ENCODE measurements around the gene HIC1.
A peak's percentile ranks its signal among the peaks of the same experiment; 100 is the strongest.

Gene HIC1

DNA sequence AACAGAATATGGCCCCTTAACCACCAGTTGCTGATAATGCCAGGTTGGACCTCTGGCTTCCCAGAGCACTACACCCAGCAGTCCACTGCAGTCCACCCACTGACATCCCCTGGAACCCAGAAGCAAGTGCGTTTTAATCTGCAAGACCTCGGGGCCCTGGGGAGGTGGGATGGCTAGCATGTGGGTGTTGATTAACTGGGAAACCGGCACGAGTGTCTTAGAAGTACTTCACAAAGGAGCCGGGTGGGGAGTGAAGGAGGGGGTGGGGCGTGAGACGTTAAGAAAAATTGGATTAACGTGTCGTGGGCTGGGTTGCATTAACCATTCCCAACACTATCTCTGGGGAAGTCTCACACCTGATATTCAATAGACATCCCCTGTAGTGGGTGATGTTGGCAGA lies 6.1 kb upstream of the HIC1 start:
- no peak for DNase-seq

DNA sequence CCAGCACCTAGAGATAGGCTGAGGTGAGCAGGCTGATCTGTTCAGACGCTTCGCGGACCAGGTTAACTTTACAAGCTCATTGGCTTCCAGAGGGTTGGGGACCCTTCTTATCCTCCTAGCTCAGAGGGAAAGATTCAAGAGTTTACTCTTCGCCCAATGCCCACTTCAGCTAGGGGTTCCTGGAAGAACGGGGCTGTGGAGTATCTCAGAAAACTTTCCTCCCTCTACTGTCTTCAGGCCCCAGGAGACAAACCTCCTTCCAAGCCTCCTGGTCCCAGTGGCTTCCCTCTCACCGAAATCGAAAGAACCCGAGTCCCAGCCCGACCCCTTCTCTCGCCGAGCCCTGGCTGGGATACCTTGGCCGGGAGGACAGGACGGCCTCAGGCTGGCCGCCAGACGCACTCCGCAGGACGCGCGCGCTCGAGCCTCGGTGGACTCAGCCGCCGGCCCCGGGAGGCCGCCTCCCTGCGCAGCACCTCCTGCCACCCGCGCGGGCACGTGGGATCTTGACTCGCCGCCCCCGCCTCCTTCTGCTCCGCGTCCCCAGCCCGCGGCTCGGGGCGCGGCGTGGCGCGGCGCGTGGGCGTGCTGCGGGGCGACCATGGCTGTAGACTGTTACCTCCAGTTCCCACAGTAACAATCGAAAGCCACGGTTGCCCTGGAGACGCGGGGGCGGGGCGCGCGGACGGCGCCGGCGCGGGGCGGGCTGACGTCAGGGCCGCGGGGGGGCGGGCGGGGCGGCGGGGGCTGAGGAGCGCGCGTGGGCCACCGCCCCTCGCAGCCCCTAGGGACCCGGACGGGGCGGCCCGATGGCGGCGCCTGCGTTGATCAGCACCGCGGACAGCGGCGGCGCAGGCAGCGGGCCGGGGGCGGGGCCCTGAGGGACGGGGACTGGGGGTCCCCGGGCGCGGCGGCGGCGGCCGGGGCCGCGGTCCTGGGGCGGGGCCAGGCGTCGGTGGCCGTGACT lies 5.3 kb upstream of the HIC1 start:
- peak; percentile 13 for DNase-seq

DNA sequence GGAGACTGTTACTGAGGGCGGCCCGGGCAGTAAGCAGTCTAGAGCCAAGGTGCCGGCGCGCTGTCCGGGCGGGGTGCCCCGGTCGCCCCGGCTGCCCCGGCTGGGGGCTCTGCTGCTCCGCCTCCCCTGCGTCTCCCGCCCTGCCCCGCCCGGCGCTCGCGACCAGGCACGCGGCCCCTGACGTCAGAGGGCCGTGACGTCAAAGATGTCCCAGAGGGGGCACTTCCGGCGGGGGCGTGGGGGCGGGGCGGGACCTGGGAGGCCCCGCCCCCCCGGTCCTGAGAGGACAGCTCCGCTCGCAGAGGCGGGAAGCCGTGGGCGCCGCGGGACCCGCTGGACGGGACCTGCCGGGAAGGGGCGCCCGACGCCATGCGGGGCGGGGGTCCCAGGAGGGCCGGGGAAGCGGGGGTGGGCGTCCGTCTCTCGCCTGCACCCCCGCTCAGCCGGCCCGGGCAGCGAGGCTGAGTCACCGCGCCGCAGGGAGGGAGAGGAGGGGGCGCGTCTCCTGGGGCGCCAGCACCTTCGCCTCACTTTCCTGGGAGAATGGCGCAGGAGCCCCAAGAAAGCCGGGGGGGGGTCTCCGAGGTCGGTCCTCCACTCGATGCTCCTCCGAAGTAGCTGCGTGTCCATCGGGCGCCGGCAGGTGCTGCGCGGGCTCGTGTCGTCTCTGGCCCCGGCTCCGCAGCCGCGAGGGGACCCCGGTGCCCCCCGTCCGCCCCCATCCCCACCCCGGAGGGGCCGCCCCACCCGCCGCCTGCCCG lies 4.4 kb upstream of the HIC1 start:
- no peak for DNase-seq

DNA sequence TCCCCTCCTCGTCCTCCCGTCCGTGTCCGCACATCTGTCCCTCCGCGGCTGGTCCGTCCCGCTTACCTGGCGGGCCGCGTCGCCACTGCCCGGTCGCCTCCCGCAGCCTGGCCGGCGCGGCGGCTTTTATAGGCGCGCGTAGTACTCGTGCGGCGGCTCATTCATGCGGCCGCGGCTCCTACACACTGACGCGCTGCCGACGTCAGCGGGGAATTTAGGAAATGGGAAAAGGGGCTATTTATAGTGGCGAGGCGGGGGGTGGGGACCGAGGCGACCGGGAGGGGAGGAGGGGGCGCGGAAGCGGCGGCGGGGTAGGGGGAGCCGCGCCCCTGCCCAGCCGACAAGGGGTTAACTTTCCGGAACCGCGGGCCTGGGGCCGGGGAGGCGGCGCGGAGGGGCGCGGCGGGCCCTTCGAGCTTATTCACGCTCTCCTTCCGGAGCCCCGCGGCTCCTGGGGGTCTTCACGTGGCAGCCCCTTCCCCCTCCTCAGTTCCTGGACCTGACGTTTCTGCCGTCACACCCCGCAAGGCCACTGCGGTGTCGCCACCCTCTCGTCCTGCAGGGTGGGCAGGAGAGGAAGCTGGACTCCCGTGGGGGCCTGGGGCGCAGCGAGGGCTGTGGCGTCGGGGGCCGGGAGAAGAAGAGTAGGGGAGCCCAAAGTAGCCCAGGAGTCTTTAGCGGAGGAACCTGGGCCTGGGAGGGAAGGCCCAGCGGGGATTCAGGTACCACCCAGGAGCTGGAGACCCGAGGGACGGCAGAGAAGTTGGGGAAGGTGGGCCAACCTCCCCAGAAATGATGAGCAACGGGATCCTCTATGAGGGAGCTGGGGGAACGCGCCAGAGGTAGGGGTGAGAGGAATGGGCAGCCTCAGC lies 3.6 kb upstream of the HIC1 start:
- DNase-seq = no peak

DNA sequence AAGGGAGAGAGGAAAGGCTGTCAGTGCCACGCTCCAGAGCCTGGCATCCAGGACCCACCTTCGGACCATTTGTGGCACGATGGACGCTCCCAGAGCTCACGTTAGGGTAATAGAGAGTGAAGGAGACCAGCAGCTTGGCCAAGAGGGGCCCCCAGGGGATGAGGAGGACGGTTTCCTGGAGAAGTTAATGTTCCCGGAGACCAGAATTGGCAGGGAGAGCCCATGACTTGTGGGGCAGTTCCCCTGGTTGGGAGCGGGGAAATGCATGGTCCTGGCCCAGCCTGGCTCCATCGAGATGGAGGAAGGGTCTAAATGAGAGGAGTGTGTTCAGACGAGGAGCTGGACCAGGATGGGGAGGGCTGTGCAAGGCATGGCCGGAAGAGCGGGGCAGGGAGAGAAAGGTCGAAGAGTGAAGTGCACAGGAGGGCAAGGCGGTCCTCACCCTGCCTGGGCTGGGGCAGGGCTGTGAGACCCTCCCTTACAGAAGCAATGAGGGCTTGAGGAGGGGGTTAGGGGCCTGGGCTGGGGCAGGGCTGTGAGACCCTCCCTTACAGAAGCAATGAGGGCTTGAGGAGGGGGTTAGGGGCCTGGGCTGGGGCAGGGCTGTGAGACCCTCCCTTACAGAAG lies 2.9 kb upstream of the HIC1 start:
- no peak for DNase-seq

DNA sequence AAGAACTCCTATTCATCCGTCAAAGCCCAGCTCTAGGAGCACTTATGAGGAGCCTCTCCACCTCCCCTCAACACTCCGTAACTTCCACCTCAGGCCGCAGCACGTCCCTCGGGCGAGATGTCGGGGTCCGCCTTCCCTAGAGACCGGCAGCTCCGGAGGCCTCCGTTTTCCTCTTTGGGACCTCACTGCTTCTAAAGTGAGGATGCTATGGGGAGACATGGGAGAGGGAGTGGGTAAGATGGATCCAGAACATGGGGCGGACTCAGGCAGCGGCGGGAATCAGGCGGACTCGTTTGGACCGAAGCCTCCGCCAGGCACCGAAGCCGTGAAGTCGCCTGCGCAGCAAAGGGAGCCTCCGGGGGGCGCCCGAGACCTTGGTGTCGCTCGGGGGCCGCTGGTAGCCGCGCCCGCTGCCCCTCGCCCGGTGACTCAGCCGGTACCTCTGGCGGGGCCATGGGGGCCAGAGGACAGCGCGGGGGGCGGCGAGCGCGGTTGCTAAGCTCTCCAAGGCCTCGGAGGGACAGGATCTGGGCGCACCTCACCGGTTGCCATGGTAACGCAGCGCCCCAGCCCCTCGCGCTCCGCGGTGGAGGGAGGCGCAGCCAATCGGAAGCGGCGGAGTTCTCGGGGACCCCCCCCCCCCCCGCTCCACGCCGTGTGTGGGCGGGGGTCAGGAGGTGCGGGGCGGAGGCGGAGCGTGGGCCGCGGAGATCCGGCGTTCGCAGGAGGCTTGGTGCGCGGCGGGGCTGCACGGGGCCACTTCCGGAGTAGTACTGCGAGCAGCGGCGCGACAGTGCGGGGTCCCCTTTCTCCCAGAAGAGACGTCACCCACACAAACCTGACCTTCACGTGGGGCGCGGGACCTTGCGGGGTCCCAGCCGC lies 1.3 kb upstream of the HIC1 start:
- peak; percentile 4 for DNase-seq

DNA sequence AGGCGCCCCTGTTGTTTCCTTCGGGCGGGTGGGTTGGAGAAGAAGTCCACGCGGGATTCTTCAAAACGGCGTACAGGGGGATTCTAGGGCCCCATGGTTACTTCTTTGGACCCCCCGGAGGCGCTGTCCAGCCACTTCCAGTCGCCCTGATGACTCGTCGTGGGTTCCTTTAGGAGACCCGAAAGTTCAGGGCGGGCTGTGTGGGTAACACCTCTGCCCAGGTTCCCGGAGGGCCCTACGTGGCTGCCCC lies 716 bp upstream of the HIC1 start:
- no peak for DNase-seq

DNA sequence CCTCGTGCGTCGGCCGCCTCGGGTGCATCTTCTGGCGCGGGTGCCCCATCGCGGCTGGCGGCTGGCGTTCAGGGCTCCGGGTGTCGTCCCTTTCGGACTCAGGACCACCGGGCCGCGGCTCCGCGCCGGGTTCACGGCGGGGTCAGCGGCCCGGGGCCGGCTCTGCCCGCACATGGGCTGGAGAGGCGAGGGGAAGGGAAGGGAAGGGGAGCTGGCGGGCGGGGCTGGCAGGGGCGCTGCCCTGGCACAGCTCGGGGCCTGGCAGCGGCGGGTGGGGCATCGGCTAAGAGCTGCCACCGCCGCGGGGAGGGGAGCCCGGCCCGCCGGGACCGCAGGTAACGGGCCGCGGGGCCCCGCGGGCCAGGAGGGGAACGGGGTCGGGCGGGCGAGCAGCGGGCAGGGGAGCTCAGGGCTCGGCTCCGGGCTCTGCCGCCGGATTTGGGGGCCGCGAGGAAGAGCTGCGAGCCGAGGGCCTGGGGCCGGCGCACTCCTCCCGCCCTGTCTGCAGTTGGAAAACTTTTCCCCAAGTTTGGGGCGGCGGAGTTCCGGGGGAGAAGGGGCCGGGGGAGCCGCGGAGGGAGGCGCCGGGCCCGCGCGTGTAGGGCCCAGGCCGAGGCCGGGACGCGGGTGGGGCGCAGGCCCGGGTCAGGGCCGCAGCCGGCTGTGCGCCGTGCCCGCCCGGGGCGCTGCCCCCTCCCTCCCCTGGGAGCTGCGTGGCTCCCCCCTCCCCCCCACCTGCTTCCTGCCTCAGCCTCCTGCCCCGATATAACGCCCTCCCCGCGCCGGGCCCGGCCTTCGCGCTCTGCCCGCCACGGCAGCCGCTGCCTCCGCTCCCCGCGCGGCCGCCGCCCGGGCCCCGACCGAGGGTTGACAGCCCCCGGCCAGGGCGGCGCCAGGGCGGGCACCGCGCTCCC lies 646 bp downstream of the HIC1 start:
- no peak for DNase-seq

DNA sequence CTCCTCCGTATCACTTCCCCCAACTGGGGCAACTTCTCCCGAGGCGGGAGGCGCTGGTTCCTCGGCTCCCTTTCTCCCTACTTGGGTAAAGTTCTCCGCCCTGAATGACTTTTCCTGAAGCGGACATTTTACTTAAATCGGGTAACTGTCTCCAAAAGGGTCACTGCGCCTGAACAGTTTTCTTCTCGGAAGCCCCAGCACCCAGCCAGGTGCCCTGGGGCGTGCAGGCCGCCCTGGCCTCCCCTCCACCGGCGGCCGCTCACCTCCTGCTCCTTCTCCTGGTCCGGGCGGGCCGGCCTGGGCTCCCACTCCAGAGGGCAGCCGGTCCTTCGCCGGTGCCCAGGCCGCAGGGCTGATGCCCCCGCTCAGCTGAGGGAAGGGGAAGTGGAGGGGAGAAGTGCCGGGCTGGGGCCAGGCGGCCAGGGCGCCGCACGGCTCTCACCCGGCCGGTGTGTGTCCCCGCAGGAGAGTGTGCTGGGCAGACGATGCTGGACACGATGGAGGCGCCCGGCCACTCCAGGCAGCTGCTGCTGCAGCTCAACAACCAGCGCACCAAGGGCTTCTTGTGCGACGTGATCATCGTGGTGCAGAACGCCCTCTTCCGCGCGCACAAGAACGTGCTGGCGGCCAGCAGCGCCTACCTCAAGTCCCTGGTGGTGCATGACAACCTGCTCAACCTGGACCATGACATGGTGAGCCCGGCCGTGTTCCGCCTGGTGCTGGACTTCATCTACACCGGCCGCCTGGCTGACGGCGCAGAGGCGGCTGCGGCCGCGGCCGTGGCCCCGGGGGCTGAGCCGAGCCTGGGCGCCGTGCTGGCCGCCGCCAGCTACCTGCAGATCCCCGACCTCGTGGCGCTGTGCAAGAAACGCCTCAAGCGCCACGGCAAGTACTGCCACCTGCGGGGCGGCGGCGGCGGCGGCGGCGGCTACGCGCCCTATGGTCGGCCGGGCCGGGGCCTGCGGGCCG lies 1.6 kb downstream of the HIC1 start:
- no peak for DNase-seq

DNA sequence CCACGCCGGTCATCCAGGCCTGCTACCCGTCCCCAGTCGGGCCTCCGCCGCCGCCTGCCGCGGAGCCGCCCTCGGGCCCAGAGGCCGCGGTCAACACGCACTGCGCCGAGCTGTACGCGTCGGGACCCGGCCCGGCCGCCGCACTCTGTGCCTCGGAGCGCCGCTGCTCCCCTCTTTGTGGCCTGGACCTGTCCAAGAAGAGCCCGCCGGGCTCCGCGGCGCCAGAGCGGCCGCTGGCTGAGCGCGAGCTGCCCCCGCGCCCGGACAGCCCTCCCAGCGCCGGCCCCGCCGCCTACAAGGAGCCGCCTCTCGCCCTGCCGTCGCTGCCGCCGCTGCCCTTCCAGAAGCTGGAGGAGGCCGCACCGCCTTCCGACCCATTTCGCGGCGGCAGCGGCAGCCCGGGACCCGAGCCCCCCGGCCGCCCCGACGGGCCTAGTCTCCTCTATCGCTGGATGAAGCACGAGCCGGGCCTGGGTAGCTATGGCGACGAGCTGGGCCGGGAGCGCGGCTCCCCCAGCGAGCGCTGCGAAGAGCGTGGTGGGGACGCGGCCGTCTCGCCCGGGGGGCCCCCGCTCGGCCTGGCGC lies 2.4 kb downstream of the HIC1 start:
- DNase-seq = no peak

DNA sequence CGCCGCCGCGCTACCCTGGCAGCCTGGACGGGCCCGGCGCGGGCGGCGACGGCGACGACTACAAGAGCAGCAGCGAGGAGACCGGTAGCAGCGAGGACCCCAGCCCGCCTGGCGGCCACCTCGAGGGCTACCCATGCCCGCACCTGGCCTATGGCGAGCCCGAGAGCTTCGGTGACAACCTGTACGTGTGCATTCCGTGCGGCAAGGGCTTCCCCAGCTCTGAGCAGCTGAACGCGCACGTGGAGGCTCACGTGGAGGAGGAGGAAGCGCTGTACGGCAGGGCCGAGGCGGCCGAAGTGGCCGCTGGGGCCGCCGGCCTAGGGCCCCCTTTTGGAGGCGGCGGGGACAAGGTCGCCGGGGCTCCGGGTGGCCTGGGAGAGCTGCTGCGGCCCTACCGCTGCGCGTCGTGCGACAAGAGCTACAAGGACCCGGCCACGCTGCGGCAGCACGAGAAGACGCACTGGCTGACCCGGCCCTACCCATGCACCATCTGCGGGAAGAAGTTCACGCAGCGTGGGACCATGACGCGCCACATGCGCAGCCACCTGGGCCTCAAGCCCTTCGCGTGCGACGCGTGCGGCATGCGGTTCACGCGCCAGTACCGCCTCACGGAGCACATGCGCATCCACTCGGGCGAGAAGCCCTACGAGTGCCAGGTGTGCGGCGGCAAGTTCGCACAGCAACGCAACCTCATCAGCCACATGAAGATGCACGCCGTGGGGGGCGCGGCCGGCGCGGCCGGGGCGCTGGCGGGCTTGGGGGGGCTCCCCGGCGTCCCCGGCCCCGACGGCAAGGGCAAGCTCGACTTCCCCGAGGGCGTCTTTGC lies 3.1 kb downstream of the HIC1 start:
- DNase-seq = no peak

DNA sequence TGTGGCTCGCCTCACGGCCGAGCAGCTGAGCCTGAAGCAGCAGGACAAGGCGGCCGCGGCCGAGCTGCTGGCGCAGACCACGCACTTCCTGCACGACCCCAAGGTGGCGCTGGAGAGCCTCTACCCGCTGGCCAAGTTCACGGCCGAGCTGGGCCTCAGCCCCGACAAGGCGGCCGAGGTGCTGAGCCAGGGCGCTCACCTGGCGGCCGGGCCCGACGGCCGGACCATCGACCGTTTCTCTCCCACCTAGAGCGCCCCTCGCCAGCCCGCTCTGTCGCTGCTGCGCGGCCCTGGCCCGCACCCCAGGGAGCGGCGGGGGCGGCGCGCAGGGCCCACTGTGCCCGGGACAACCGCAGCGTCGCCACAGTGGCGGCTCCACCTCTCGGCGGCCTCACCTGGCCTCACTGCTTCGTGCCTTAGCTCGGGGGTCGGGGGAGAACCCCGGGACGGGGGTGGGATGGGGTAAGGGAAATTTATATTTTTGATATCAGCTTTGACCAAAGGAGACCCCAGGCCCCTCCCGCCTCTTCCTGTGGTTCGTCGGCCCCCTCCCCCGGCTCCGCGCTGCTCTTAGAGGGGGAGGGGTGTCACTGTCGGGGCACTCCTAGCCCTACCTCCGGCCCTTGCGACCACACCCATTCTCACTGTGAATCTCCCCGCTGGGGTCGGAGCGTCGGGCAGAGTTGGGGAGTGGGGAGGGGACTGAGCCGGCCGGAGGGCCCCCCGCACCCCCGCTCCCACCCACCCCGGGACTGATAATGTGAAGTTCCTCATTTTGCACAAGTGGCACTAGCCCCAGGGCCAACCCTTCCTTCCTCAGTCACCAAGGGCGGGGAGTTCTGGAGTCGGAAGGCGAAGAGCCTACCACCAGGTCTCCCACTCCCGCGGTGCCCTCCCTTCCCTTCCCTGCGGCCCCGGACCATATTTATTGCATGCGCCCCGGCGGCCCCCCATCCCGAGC lies 4.0 kb downstream of the HIC1 start:
- DNase-seq = no peak

DNA sequence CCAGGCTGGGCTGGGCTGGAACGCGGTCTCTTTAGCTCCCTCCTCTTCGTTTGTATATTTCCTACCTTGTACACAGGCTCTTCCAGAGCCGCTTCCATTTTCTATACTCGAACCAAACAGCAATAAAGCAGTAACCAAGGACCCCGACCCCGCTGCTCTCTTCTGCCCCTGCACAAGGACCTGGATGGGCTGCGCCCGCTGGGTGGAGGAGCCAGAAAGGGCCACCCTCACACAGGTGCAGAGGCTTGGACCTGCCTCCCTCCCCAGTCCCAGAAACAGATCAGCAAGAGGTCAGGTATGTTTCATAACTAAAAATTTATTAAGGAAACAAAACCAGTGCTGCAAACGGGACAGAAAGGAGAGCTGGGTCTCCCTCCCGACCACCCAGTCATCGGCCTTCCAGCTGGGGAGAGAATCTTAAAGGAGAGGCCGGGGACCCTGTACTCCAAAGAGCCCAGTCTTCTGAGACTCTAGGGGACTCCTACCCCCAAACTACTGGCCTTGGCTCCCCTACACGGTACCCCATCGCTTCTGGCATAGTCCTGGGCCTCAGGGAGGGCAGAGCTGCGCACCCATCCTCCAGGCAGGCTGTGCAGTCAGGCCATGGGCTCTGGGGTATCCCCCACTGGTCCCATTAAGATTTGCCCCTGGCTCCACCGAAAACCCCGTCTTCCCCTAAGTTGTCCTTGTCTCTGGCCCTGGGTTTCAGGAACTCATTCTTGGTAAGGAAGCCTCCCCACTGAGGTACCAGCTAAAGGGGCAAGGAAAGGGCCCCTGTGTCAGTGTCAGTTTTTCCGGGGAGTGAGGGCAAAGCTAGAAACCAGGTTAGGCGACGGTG lies 4.9 kb downstream of the HIC1 start:
- DNase-seq = no peak

DNA sequence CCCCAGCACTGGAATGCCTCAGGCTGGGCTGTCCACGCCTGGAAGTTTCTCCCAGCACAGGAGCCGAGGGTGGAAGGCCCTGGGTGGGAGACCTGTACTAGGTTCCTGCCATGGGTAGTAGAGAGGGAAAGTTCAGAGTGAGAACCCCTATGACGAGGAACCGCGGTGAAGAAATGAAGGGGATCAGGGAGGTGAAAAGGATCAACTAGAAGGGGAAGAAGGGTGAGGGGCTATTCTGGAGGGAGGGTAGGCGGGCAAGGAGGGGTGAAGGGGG lies 5.4 kb downstream of the HIC1 start:
- no peak for DNase-seq

DNA sequence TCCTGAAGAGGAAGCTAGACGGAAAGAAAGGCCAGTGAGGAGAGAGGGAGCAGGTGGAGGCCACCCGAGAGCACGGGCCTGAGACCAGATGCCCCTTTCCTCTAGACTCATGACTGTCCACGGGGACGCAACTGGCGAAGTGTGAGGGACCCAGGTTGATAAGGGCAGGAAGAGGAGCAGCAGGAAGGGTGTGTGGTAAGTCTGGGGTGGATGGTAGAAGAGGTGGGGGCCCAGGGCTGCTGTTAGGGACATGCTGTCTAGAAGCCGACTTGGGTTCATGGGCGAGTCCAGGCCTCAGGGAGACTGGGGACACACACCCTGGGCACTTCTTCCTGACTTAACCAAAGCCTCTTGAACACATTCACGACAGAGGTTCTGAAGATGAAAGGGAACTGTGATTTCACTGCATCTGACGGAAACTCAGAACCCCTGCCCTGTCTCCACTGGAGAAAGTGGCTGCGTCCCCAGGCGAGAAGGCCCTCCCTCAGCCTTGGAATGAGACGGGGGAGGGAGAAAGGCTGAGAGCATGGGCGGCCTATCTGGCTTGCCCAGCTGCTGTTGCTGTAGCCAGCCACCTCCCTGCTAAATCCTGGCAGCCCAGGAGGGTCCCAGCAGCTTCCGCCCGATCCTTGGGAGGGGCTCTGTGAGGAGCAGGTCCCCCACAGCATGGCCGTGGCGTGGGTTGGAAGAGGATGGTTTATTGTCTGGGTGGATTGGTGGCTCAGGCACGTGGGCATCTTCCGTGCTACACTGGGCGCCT lies 6.0 kb downstream of the HIC1 start:
- DNase-seq = no peak
